GM06990 (cell line): ENCODE measurements around the gene ZC3H6.
"Not testable (repeated sequence)": the region's sequence is repeated elsewhere in the genome, so short reads cannot be mapped to it uniquely, and the experiment has no call there.

ENCODE experiments used
- DNase-seq: peaks from one replicate; pipeline ENCODE4 v3.0.0-alpha.2; 2011; ENCODE audit not compliant: insufficient read length; ENCODE audit errors: extremely low read depth
- H3K27me3 ChIP-seq: replicated peaks from 2 replicates; pipeline ENCODE4 v1.6.0; 2011; ENCODE audit warnings: low read length; ENCODE audit not compliant: control insufficient read depth, insufficient read depth
- H3K36me3 ChIP-seq: 2 replicates; pipeline ENCODE4 v1.5.1; 2011; ENCODE audit warnings: low read length; ENCODE audit not compliant: control insufficient read depth, insufficient read depth
- H3K4me3 ChIP-seq: replicated peaks from 2 replicates; pipeline ENCODE4 v1.5.1; 2011; ENCODE audit warnings: low read depth, mild to moderate bottlenecking, control low read depth, low read length
- CTCF ChIP-seq: IDR thresholded peaks from 2 replicates; pipeline ENCODE4 v1.5.1; 2011; ENCODE audit warnings: low read length, control low read depth, mild to moderate bottlenecking, inconsistent platforms; ENCODE audit not compliant: insufficient read depth, poor library complexity, severe bottlenecking

The ZC3H6 gene

GRCh38 chr2:112339986-112340385 is 64.6 kb downstream of the ZC3H6 start:
- DNase-seq, result no peak
- no peaks in the 10 kb centered on the region for H3K27me3 ChIP-seq
- no peak for TF ChIP-seq CTCF
- H3K4me3 ChIP-seq, result no peak overlapping the region
- no peaks in the 10 kb centered on the region for H3K36me3 ChIP-seq

GRCh38 chr2:112340475-112341267 is 65.3 kb downstream of the ZC3H6 start:
- H3K4me3 ChIP-seq, result no peak overlapping the region
- H3K36me3 ChIP-seq, result no peaks in the 10 kb centered on the region
- no peak for DNase-seq
- no peak for TF ChIP-seq CTCF
- no peaks in the 10 kb centered on the region for H3K27me3 ChIP-seq

GRCh38 chr2:112342067-112342550 is 66.7 kb downstream of the ZC3H6 start:
- H3K4me3 ChIP-seq, result no peak overlapping the region
- H3K27me3 ChIP-seq, result no peaks in the 10 kb centered on the region
- DNase-seq, result no peak
- no peaks in the 10 kb centered on the region for H3K36me3 ChIP-seq
- TF ChIP-seq CTCF, result no peak

- TF ChIP-seq CTCF, result no peak
- no peaks in the 10 kb centered on the region for H3K27me3 ChIP-seq
- DNase-seq, result peak; percentile 34
- H3K36me3 ChIP-seq, result no peaks in the 10 kb centered on the region
- no peak overlapping the region for H3K4me3 ChIP-seq
These were observed 68.6 kb downstream of the ZC3H6 start for GRCh38 chr2:112343827-112344585.

- no peaks in the 10 kb centered on the region for H3K36me3 ChIP-seq
- H3K27me3 ChIP-seq, result no peaks in the 10 kb centered on the region
- DNase-seq, result no peak
- TF ChIP-seq CTCF, result no peak
- no peak overlapping the region for H3K4me3 ChIP-seq
These were observed 69.9 kb downstream of the ZC3H6 start for GRCh38 chr2:112345030-112346027.

GRCh38 chr2:112352292-112352691 is 76.9 kb downstream of the ZC3H6 start:
- not testable (repeated sequence) for H3K27me3 ChIP-seq, DNase-seq, H3K36me3 ChIP-seq, H3K4me3 ChIP-seq

- not testable (repeated sequence) for DNase-seq, H3K36me3 ChIP-seq, H3K27me3 ChIP-seq, H3K4me3 ChIP-seq
These were observed 77.6 kb downstream of the ZC3H6 start for GRCh38 chr2:112352809-112353603.
